GM12878 (cell line): ENCODE measurements around the gene SYTL4.

Experiments used
- CHD4 ChIP-seq: fragments of 200-600 bp; sonication (generic); IDR thresholded peaks from 2 replicates; pipeline ENCODE4 v1.6.1; 2016; ENCODE audit warnings: mild to moderate bottlenecking
- ESRRA ChIP-seq: IDR thresholded peaks from 2 replicates; pipeline ENCODE4 v1.6.1; 2012; ENCODE audit warnings: mild to moderate bottlenecking, low read length, improper control_type of control experiment
- EZH2 ChIP-seq: IDR thresholded peaks from 2 replicates; pipeline ENCODE4 v1.6.1; 2012; ENCODE audit warnings: low read depth, mild to moderate bottlenecking, control low read depth, inconsistent platforms, low read length, borderline replicate concordance; ENCODE audit not compliant: control insufficient read depth
- MYC ChIP-seq: IDR thresholded peaks from 2 replicates; pipeline ENCODE4 v1.6.1; 2011; ENCODE audit warnings: mild to moderate bottlenecking, low read length, moderate library complexity, inconsistent platforms; ENCODE audit not compliant: insufficient read depth, insufficient replicate concordance, insufficient read length, severe bottlenecking
- NBN ChIP-seq: fragments of 450-650 bp; IDR thresholded peaks from 2 replicates; pipeline ENCODE4 v1.6.1; 2016
- NFYB ChIP-seq: IDR thresholded peaks from 2 replicates; pipeline ENCODE4 v1.6.1; 2011; ENCODE audit warnings: low read depth, mild to moderate bottlenecking, low read length, improper control_type of control experiment, moderate library complexity; ENCODE audit not compliant: insufficient read depth
- NRF1 ChIP-seq: conservative IDR thresholded peaks from 2 replicates; pipeline ENCODE4 v1.6.1; 2011; ENCODE audit warnings: mild to moderate bottlenecking, low read depth, low read length, improper control_type of control experiment
- POLR2AphosphoS5 ChIP-seq: IDR thresholded peaks from 2 replicates; pipeline ENCODE4 v1.6.1; 2011; ENCODE audit warnings: mild to moderate bottlenecking, low read length, inconsistent platforms
- SMAD1 ChIP-seq: fragments of 450-650 bp; IDR thresholded peaks from 2 replicates; pipeline ENCODE4 v1.6.1; 2018; ENCODE audit warnings: mild to moderate bottlenecking, low read depth; ENCODE audit not compliant: partially characterized antibody
- SRF ChIP-seq, 2 experiments: IDR thresholded peaks; 2 replicates each; pipeline ENCODE4 v1.6.1; 2011; ENCODE audit warnings: low read depth in 2 of 2, low read length in 2 of 2, mild to moderate bottlenecking in 1 of 2, moderate library complexity in 1 of 2
- TCF3 ChIP-seq: IDR thresholded peaks from 2 replicates; pipeline ENCODE4 v1.6.1; 2012; ENCODE audit warnings: low read depth, mild to moderate bottlenecking, low read length, borderline replicate concordance; ENCODE audit not compliant: insufficient read depth
- TCF7 ChIP-seq: IDR thresholded peaks from 2 replicates; pipeline ENCODE4 v1.6.1; 2014; ENCODE audit warnings: antibody characterized with exemption, borderline replicate concordance
- TF ChIP-seq, protein P1 (sequence below), 3 experiments: IDR thresholded peaks in 2 of 3; conservative IDR thresholded peaks in 1 of 3; 2 replicates each; pipeline ENCODE4 v1.5.1; 2011; ENCODE audit warnings: low read depth in 3 of 3, low read length in 3 of 3, mild to moderate bottlenecking in 3 of 3, control low read depth in 2 of 3, moderate library complexity in 2 of 3, inconsistent platforms in 1 of 3, mixed read lengths in 1 of 3; ENCODE audit not compliant: control insufficient read depth in 2 of 3, insufficient read depth in 1 of 3; ENCODE audit errors: extremely low read depth in 1 of 3

DNA sequence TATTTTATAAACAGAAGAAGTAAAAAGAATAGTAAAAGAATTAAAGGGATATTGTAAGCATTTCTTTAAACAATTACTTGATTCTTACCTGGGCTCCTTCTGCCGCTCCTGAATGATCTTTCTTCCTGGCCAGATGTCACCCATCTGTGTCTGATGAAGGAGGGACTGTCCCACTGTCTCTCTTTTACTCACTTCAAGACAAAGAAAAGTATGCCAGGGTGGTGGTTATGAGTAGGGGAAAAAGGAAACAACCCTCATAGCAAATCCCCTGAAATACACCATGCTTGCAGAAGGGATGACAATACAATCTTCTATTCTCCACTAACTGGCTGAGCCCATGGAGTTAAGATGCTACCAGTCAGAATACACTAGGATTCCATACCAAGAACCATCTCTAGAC lies 31.1 kb downstream of the SYTL4 start:
- TF ChIP-seq, protein P1, sequence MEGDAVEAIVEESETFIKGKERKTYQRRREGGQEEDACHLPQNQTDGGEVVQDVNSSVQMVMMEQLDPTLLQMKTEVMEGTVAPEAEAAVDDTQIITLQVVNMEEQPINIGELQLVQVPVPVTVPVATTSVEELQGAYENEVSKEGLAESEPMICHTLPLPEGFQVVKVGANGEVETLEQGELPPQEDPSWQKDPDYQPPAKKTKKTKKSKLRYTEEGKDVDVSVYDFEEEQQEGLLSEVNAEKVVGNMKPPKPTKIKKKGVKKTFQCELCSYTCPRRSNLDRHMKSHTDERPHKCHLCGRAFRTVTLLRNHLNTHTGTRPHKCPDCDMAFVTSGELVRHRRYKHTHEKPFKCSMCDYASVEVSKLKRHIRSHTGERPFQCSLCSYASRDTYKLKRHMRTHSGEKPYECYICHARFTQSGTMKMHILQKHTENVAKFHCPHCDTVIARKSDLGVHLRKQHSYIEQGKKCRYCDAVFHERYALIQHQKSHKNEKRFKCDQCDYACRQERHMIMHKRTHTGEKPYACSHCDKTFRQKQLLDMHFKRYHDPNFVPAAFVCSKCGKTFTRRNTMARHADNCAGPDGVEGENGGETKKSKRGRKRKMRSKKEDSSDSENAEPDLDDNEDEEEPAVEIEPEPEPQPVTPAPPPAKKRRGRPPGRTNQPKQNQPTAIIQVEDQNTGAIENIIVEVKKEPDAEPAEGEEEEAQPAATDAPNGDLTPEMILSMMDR (IDR thresholded peaks at IDR 0.05 in 2 of 3, conservative IDR thresholded peaks at IDR 0.05 in 1 of 3; ENCODE audit: control insufficient read depth in 2 of 3, extremely low read depth in 1 of 3, insufficient read depth in 1 of 3, low read depth in 3 of 3, low read length in 3 of 3): no peak
- TF ChIP-seq ESRRA (no peak), EZH2 (no peak), SMAD1 (no peak), MYC (no peak), TCF3 (no peak), SRF (IDR thresholded peaks at IDR 0.05; ENCODE audit: low read depth in 2 of 2, low read length in 2 of 2) (no peak), NFYB (no peak), POLR2AphosphoS5 (no peak), NBN (no peak), CHD4 (no peak), TCF7 (no peak), NRF1 (no peak)
